LNCaP clone FGC (cell line): ENCODE results near the gene COL9A3.
A peak's percentile ranks its signal among the peaks of the same experiment; 100 is the strongest.

Source experiments
- DNase-seq: peaks from one replicate; pipeline ENCODE4 v3.0.0-alpha.2; 2011; ENCODE audit warnings: low read depth
- H3K4me3 ChIP-seq: 2 replicates; pipeline ENCODE4 v1.5.1; 2011; ENCODE audit warnings: mild to moderate bottlenecking, low read depth, low read length, control low read depth
- CTCF ChIP-seq: IDR thresholded peaks from 2 replicates; pipeline ENCODE4 v1.5.1; 2012; ENCODE audit warnings: mild to moderate bottlenecking; ENCODE audit not compliant: control insufficient read depth, insufficient read depth; ENCODE audit errors: extremely low read depth

Gene COL9A3

GRCh38 chr20:62775206-62775605, 41.6 kb upstream of the COL9A3 start:
- TF ChIP-seq CTCF, result no peak
- H3K4me3 ChIP-seq, result no peak overlapping the region
- no peak for DNase-seq

GRCh38 chr20:62776035-62776691, 40.7 kb upstream of the COL9A3 start:
- H3K4me3 ChIP-seq, result peak overlapping the region; percentile 70
- TF ChIP-seq CTCF, result no peak

GRCh38 chr20:62776692-62777527, 39.9 kb upstream of the COL9A3 start:
- peak overlapping the region; percentile 70 for H3K4me3 ChIP-seq
- no peak for TF ChIP-seq CTCF
- DNase-seq, result peak; percentile 66

More at GRCh38 chr20:62776035-62776691, 40.7 kb upstream of the COL9A3 start:
- peak; percentile 22 for DNase-seq

- DNase-seq, result no peak
- no peak for TF ChIP-seq CTCF
- H3K4me3 ChIP-seq, result no peak overlapping the region
Measured at GRCh38 chr20:62777528-62777830, 39.4 kb upstream of the COL9A3 start.

- no peak for TF ChIP-seq CTCF
- no peak overlapping the region for H3K4me3 ChIP-seq
- no peak for DNase-seq
Measured at GRCh38 chr20:62778058-62778457, 38.8 kb upstream of the COL9A3 start.

GRCh38 chr20:62778601-62779416, 38.0 kb upstream of the COL9A3 start:
- TF ChIP-seq CTCF, result no peak
- DNase-seq, result no peak
- H3K4me3 ChIP-seq, result no peak overlapping the region
